UCSD-AML1 (cell line): Measurements from ENCODE around the gene GNAO1.
"Not testable (repeated sequence)": the region's sequence is repeated elsewhere in the genome, so short reads cannot be mapped to it uniquely, and the experiment has no call there.

Experiments
- DNase-seq: peaks from one replicate; lab custom pipeline; 2025; ENCODE audit not compliant: unreplicated experiment; lab: John Stamatoyannopoulos, UW

The GNAO1 gene

DNA sequence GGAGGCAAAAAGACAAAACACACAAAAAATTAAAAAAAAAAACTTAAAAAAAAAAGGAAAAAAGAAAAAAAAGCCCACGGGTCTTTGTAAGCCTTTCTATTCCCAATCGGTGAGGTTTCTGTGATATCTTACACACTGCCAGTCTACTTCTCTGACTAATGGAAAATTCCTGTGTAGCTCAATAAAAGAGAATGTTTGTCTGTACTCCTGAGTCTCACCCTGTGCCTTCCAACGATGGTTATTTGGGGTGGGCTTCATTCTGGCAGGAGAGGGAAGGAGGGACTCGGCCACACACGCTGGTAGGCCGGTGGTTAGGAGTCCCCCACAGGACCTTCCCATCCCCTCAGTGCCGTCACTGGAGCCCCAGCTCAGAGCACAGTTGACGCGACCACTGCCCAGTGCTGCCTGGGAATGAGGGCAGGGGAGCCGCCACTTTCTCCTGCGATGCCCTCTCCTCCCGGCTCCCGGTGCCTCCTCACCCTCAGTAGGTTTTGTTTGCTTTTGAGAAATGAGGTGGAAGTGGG is 166.0 kb downstream of the GNAO1 start:
- no peak for DNase-seq

DNA sequence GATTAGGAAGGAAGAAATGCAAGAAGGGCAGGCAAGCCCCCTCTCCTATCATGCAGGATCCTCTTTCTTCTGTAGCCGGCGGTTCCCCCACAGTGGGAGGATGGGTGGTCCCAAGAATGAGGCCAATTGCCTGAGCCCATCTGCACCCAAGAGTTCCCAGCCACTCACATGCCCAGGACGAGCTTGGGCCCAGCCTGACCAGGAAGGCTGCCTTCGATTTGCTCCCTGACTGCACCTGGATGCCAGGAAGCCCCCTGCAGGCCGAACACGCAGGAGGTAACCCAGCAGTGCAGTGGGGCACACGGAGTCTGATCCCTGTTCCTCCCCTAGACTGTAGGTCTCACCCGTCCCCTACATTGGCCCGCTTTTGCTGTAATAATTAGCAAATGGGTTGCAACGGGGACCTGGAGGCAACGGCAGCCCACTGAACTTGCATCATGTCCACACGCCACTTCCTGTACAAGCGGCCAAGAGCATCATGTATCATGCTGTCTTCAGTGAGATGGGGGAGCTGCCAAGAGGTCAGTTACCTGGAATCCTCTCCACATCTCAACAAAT is 166.6 kb downstream of the GNAO1 start:
- DNase-seq, result no peak

GRCh38 chr16:56360117-56361008 is 169.1 kb downstream of the GNAO1 start:
- no peak for DNase-seq

DNA sequence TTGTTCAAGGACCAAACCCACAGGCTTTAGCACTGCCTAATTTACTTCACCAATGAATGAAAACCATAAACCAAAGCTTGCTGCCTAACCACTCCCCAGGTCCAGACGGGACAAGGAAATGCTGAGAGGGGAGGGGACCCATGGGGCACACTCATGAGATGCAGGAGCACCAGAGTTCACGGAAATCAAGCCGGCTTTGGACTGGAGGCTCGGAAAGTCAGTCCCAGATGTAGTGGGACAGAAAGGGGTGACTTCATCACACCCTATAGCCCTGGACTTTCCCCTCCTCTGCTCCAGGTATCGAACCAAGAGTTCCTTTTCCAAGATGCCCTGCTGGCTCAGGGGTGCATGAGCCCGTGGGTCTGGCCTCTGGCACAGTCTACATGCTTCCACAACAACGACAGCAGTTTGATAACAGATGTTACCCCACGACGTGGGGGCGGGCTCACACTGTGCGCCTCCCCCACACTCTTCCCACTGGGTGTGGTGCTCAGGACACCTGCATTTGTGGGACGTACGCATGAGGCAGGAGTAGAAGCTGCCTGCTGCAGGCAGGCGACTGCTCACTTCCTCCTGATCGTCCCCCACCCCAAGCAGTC is 170.9 kb downstream of the GNAO1 start:
- no peak for DNase-seq

DNA sequence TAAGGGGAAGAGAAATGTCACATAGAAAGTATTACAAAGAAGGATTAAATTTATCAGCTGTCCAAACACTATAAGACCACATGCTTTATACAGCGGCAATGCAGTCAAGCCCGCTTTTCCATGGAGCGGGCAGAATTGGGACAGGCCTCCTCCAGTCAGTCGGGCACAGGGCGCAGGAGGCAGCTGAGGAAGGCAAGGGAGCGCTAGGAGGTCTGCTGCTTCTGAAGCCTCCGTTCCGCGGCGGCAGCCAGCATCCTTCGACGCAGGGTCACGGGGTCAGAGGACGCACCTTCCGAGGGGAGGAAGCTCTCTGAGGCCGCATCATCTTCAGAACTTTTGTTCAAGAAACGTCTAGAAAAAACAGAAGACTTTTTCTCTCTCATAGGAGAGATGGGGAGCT is 171.4 kb downstream of the GNAO1 start:
- DNase-seq, result no peak

DNA sequence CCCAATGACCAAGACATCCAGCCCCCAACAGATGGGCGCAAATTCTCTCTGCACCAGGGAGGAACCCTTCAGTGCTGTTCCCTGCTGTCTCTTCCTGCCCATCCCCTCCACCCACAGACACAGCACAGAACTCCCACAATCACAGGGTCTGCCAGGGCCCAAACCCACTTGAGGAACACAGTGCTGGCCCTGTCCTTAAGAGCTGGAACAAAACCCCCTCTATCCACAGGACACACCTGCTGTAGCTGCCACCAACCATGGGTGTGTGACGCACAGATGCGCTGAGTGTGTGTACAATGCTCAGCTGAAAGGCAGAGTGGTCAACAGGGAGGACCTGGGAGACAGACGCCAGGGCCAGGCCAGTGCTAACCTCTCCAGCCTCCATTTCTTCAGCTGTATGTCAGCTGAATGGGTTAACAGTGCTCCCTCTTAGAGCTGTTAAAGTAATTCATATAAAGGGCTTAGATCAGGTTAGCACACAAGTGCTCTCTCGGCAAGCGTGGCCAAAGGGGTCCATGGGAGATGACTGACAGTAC is 172.0 kb downstream of the GNAO1 start:
- no peak for DNase-seq

GRCh38 chr16:56363781-56364565 is 172.7 kb downstream of the GNAO1 start:
- DNase-seq, result no peak

DNA sequence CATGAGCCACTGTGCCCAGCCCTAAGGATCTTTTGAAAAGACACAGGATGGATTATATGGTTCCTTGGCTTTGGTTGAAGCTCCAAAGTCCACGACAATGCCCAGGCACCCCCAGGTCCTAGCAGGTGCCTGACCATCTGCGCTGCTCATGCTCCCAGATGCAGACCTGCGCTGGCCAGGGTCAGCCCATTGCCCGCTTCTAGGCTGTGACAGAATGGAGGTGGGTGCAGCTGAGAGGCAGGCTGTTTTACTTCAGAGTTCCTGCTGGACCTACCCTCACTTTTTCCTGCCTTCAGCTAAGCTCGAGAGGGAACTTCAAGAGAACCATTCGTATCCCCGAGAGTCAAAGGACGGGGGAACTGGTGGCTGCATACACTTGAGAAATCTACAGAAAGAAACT is 173.6 kb downstream of the GNAO1 start:
- no peak for DNase-seq

- DNase-seq, result no peak
Observed at GRCh38 chr16:56365552-56365951, 174.3 kb downstream of the GNAO1 start.

- no peak for DNase-seq
Observed at GRCh38 chr16:56366945-56367344, 175.7 kb downstream of the GNAO1 start.

DNA sequence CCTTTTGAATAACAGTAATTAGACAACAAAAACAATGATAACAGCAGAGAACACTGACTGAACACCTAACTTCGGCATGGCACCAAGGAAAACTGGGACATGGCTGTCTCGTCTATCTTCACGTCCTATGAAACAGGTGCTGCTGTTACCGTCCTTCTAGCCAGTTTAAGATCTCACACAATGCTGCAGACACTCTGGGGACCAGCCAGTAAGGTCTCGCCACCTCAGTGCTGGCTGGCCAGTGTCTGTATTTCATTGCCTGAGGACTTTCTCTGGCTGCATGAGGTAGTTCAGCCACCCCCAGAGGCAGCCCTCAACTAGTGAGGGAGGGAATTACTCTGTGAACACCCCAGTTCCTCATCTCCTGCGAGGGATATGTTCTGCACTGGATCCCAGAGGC is 176.5 kb downstream of the GNAO1 start:
- no peak for DNase-seq

DNA sequence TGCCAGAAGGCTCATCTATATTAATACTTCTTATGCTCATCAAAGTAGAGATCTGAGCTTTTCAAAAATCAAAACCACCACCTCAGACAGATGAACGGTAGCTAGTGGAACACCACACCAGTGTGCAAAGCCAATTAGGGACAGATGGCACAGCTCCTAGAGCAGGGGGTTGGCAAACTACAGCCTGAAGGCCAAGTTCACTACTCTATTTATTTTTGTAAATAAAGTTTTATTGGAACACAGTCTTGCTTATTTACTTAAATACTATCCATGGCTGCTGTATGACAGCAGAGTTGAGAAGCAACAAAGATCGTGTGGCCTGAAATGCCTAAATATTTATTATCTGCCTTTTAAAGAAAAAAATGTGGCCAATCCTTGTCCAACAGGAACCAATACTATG is 177.3 kb downstream of the GNAO1 start:
- no peak for DNase-seq

DNA sequence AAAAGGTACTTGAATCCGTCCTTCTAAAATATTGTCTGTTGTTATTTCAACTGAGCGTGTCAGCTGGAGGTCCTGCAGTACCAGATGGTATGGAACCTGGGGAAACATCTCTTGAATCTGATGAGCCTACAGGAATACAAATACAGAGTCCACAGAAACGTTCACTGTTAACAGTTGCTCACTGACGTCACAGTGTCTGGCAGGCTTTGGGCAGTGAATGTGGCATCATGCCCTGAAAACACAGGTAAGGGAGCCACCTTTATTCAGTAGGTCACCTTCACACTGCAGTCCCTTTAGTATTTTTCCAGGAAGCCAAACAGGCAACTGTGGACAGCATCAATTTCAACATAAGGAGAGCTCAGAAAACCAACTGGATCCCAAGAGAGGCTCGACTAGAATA is 177.9 kb downstream of the GNAO1 start:
- no peak for DNase-seq

- DNase-seq, result no peak
Observed at GRCh38 chr16:56370185-56370874, 179.0 kb downstream of the GNAO1 start.

- no peak for DNase-seq
Observed at GRCh38 chr16:56370875-56371659, 179.8 kb downstream of the GNAO1 start.

- DNase-seq, result no peak
Observed at GRCh38 chr16:56371660-56371937, 180.3 kb downstream of the GNAO1 start.

- no peak for DNase-seq
Observed at GRCh38 chr16:56372013-56372634, 180.8 kb downstream of the GNAO1 start.

DNA sequence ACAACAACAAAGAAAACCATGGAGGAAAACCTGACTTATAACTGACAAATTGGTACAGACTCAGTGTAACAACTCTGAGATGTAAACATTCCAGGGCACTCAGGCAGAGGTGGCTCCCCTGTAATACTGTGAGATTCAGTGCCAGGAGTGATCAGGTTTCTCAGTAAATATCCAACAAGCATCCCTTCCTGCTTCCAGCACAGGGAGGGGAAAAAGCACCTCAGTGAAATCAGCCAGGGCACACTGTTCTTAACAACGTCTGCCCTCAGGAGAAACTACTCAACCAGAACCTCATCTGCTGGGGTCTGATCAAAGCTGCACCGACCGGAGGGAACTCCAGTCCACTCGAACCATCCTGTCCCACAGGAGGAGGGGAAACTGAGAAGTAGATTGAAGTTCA is 181.7 kb downstream of the GNAO1 start:
- DNase-seq, result no peak

DNA sequence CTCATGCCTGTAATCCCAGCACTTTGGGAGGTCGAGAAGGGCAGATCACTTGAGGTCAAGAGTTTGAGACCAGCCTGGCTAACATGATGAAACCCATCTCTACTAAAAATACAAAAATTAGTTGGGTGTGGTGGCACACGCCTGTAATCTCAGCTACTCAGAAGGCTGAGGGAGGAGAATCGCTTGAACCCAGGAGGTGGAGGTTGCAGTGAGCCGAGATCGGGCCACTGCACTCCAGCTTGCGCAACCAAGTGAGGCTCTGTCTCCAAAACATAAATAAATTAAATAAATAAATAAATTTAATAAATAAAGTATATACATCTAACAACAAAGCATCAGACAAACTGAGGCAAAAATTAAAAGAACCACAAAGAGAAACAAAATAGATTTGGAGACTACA is 184.5 kb downstream of the GNAO1 start:
- not testable (repeated sequence) for DNase-seq
